Measurements from ENCODE around the gene ATP1A1. TPM values are rescaled to one million over a fixed set of nuclear protein-coding genes. Genes with fewer than 3 reads are reported as not detected.

The ATP1A1 gene
- total and polyA plus RNA-seq, 7 donors = 66.1 to 440 (median 230) TPM

DNA sequence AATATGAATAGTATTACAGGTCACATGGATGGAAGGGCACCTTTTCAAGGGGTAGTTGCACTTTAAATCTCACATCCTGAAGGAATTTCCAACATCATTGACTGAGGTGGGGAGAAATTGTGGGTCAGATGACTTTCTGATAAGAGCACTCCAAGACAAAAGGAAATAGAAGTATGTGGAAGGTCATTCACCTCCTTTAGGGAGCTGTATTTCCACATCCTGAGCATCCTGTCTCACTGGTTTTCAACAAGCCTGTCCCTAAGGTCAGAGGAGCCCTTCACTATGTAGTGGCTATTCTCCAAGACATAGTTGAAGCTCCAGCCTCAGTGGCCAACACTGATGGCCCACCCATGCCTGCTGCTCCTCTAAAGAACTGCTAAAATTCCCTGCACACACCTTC, 76.5 kb downstream of the ATP1A1 start:
- no peak for ATAC-seq
- no peak for DNase-seq
- Histone ChIP-seq H3K4me3 (no peak overlapping the region), H3K9me3 (no peaks in the 10 kb centered on the region), H3K36me3 (ENCODE audit: insufficient read depth in 1 of 2, low read depth in 1 of 2) (no peaks in the 10 kb centered on the region), H3K27ac (no peak overlapping the region), H3K27me3 (ENCODE audit: insufficient read depth in 3 of 3, low read length in 2 of 3) (no peaks in the 10 kb centered on the region), H3K4me1 (no peaks in the 10 kb centered on the region)
- intact Hi-C loops (cut with DNase I) = no loop called here
- TF ChIP-seq, protein P1, sequence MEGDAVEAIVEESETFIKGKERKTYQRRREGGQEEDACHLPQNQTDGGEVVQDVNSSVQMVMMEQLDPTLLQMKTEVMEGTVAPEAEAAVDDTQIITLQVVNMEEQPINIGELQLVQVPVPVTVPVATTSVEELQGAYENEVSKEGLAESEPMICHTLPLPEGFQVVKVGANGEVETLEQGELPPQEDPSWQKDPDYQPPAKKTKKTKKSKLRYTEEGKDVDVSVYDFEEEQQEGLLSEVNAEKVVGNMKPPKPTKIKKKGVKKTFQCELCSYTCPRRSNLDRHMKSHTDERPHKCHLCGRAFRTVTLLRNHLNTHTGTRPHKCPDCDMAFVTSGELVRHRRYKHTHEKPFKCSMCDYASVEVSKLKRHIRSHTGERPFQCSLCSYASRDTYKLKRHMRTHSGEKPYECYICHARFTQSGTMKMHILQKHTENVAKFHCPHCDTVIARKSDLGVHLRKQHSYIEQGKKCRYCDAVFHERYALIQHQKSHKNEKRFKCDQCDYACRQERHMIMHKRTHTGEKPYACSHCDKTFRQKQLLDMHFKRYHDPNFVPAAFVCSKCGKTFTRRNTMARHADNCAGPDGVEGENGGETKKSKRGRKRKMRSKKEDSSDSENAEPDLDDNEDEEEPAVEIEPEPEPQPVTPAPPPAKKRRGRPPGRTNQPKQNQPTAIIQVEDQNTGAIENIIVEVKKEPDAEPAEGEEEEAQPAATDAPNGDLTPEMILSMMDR (IDR thresholded peaks at IDR 0.05) = no peak

DNA sequence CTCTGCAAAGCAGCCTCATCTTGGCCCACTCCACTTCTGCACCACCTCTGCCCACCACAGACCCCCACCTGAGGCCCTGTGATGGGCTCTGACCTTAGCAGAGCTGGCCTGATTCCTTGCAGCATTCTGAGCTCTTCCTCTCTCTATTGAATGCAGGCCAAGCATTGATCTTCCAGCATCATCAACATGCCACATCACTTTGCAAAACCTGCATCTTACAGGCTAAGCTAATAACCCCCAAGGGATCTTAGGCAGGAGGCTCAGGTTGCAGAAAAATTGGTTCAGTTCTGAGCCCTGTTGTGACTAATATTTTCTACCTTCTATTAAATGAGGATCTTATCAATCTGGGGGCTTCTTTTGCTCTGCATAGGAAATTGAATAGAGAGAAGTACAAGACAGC, 78.7 kb downstream of the ATP1A1 start:
- intact Hi-C loops (cut with DNase I) = no loop called here
- Histone ChIP-seq H3K4me3 (no peak overlapping the region), H3K9me3 (no peaks in the 10 kb centered on the region), H3K27me3 (ENCODE audit: insufficient read depth in 3 of 3, low read length in 2 of 3) (no peaks in the 10 kb centered on the region), H3K36me3 (ENCODE audit: insufficient read depth in 1 of 2, low read depth in 1 of 2) (no peaks in the 10 kb centered on the region), H3K27ac (no peak overlapping the region), H3K4me1 (no peaks in the 10 kb centered on the region)
- TF ChIP-seq, protein P1 (IDR thresholded peaks at IDR 0.05) = no peak
- no peak for DNase-seq
- ATAC-seq = no peak

DNA sequence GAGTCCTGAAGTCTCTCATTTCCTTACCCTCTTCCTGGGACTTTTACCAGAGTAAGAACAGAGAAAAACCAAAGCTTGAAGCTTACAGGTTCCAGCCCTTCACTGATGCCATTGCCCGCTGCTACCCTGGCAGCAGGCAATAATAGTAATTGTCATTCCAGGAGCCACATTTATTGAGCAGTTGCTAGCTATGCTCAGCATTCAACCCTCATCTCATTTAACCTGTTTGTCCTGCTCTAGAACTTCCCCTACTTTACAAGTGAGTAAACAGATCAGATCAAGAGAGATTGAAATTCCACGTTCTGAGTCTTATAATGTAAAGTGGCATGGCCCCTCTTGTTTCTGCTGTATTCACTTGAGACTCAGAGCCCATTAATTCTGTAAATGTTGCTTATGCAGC, 80.4 kb downstream of the ATP1A1 start:
- Histone ChIP-seq H3K4me3 (no peak overlapping the region), H3K36me3 (ENCODE audit: insufficient read depth in 1 of 2, low read depth in 1 of 2) (no peaks in the 10 kb centered on the region), H3K27ac (no peak overlapping the region), H3K9me3 (no peaks in the 10 kb centered on the region), H3K4me1 (peaks cover 10% of the 10 kb centered on the region), H3K27me3 (ENCODE audit: insufficient read depth in 3 of 3, low read length in 2 of 3) (no peaks in the 10 kb centered on the region)
- DNase-seq (no peak), ATAC-seq (no peak)
- TF ChIP-seq, protein P1 (IDR thresholded peaks at IDR 0.05) = no peak
- intact Hi-C loops (cut with DNase I) = no loop called here
- WGBS, 3 donors = 82 to 92% (median 90%) methylated on average over 2 of the region's 2 CpGs

DNA sequence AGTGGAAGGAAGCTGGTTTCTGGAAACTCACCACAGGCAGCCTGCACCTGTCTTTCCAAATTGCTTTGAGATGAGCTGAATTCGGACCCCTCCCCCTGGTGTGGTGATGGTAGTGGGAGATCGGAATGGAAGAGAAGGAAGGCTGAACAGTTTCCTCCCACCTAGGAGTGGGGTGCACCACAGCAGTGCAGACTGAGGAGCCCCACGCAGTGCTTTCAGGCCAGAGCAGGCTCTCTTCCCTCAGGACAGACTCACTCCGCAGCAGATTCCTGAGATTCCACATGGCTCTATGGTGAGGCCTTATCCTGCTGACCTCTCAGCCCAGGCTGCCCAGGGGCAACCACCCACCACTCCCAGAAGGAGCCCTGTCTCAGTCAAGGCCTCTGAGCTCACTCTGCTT, 80.9 kb downstream of the ATP1A1 start:
- no peak for ATAC-seq
- no peaks in the 10 kb centered on the region for H3K9me3 ChIP-seq
- no peak for DNase-seq
- no peaks in the 10 kb centered on the region for H3K27me3 ChIP-seq (ENCODE audit: insufficient read depth in 3 of 3, low read length in 2 of 3)
- H3K4me3 ChIP-seq = no peak overlapping the region
- TF ChIP-seq, protein P1 (IDR thresholded peaks at IDR 0.05) = no peak
- H3K27ac ChIP-seq = no peak overlapping the region
- peaks cover 10% of the 10 kb centered on the region for H3K4me1 ChIP-seq
- H3K36me3 ChIP-seq (ENCODE audit: insufficient read depth in 1 of 2, low read depth in 1 of 2) = no peaks in the 10 kb centered on the region
- 79 to 86% (median 80%) methylated on average over 4 of the region's 4 CpGs for WGBS, 3 donors
- intact Hi-C loops (cut with DNase I) = no loop called here

Other genes with a start within 250 kb of the ATP1A1 start
- 1 to 10 TPM; 4.7 to 8.9 (median 5.4) TPM for gene CD58, start 197.8 kb downstream of the ATP1A1 start, total RNA-seq
- gene CD58, start 197.8 kb downstream of the ATP1A1 start, polyA plus RNA-seq = 10 to 100 TPM in 2 of 3 donors, 1 to 10 TPM in 1; 7.8 to 11.9 (median 11.8) TPM

Data from psoas muscle (tissue), 8 donors.